ENCODE results near the gene RARRES1. TPM values are rescaled to one million over a fixed set of nuclear protein-coding genes. Genes with fewer than 3 reads are reported as not detected.

The RARRES1 gene, protein sequence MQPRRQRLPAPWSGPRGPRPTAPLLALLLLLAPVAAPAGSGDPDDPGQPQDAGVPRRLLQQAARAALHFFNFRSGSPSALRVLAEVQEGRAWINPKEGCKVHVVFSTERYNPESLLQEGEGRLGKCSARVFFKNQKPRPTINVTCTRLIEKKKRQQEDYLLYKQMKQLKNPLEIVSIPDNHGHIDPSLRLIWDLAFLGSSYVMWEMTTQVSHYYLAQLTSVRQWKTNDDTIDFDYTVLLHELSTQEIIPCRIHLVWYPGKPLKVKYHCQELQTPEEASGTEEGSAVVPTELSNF
- 10 to 100 TPM; 63.5 to 81.0 TPM for total RNA-seq
- long read RNA-seq, transcript RARRES1-201 (6 exons, 1,952 nt): major isoform, 135 of 172 reads
- long read RNA-seq, partial matches to known transcripts: 7 of 172 reads
- long read RNA-seq, other reads (novel, unspliced or antisense): 26 of 172 reads

DNA sequence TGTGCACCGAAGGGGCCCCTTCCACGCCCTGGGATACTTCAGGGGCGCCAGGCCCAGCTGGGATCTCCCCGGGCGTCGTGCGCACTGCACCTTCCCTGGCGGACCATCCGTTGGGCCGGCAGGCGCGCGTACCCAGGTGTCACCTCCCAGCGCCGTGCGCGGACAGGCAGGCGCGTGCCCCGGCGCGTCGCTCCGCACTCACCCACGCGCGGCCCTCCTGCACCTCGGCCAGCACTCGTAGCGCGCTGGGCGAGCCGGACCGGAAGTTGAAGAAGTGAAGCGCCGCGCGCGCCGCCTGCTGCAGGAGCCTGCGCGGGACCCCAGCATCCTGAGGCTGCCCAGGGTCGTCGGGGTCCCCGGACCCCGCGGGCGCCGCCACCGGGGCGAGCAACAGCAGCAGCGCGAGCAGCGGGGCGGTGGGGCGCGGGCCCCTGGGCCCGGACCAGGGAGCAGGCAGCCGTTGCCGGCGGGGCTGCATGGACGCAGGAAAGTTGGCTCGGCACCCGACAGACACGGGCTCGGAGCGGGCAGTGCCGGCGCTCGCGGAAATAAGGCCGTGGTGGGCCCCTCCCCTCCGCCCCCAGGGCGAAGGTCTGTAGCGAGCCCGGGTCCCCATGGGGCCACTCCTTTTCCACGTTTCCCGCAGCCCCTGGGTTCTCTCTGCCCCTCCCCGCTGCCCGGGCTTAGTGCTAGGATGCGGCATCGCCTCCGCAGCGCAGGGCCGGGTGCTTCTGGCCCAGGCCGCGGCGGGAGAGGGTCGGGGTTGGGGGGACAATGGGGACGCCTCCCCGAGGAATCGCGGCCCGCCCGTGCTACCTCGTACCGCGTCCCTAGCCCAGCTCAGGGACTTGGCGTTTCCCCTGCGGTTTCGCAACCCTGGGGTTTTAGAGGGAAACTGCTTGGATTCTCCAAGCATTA, at the start of gene RARRES1:
Gene RARRES1 (minus strand): TSS at position 520 of the 918 bp plus-strand sequence. CDS start 42 bp downstream, at position 478.
- DNase-seq: peak; percentile 73 to 81
- intact Hi-C loops (cut with DNase I, micrococcal nuclease): no loop called here
- ATAC-seq: peak; percentile 80

DNA sequence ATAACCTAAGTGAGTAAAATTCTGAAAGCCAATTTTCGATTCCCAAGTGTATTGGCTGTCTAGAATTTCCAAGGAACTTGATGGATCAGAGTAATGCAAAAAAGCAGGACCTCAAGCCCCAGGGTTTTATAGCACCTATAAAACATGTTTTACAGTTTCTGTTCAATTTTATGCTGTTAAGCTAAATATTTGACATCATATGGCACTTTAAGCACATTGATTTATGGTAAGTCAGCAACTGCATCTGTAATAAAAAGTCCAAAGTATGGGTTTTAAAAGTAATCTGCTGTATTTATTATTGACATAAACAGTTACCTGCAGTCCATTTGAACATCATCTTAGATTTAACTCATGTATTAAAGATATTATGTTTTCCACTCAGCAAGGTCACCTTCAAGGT, 49.6 kb upstream of the RARRES1 start:
- ATAC-seq: peak; percentile 86

DNA sequence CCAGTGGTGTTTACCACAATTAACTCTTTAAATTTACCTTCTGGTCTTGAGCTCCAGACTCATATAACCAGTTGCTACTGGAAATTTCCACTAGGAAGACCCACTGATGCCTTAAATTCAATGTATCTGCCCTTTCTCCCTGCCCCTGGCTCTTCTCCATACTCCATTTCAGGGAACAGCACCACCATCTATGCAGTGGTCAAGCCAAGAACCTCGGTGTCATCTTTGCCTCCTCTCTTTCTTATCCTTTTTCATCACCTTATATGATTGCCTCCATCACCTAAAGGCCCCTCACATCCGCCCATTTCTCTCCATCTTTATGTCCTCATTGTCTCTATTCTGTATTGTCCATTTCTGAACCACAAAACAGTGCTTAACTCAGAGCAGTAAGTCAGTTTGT, 48.9 kb upstream of the RARRES1 start:
- ATAC-seq (peak; percentile 10), DNase-seq (no peak)
- intact Hi-C loops (cut with DNase I, micrococcal nuclease): no loop called here

More for the DNA sequence above, 49.6 kb upstream of the RARRES1 start:
- no peak for DNase-seq
- intact Hi-C loops (cut with DNase I, micrococcal nuclease): no loop called here

DNA sequence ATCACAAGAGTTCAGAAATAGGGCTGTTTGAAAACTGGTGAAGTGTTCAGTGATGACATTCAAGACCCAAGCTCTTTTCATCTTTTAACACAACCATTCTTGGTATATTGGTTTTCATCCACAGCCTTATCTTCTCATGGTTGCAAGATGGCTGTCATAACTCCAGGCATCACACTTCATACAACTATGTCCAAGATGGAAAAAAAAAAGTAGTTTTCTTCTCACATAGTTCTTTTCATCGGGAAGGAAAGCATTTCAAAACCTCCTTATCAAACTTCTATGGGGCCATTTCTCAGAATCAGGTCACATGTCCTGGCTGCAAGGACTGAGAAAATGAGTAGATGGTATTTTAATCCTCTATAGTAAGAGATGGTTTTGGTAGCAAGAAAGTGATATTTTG, 48.5 kb upstream of the RARRES1 start:
- ATAC-seq (no peak), DNase-seq (no peak)
- intact Hi-C loops (cut with DNase I, micrococcal nuclease): no loop called here

DNA sequence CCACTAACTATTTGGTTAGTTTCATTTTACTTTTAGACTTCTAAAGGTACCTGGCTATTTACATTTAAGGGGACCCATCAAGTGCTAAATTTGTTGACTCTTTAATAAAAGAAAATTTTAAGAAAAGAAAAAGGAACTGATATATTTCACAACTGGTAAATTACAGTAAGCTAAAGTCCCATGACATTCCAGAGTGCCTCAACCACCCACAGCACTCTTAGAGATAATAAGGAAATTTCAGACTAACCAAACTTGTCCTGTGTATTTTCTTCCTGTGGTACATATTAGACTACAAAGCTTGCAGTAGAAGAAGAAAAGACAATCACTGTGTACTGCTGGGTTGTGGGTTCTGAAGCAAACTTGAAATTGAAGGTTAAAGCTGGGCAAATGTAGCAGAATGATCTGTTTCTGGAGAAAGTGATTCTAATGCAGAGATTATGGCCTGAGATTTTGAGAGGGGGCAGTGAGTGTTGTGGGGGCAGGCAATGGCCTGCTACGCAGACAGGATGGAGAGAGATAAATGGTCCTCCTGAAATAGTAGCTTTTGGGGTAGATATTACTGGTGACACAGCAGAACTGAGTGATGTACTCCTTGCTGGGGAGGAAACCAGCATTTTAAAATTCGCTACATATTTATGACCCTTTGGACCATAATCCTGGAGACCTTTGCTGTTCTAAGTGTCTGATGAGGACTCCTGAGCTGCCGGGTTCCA, 45.1 kb upstream of the RARRES1 start:
- ATAC-seq: peak; percentile 41
- DNase-seq: no peak
- intact Hi-C loops (cut with DNase I, micrococcal nuclease): no loop called here

DNA sequence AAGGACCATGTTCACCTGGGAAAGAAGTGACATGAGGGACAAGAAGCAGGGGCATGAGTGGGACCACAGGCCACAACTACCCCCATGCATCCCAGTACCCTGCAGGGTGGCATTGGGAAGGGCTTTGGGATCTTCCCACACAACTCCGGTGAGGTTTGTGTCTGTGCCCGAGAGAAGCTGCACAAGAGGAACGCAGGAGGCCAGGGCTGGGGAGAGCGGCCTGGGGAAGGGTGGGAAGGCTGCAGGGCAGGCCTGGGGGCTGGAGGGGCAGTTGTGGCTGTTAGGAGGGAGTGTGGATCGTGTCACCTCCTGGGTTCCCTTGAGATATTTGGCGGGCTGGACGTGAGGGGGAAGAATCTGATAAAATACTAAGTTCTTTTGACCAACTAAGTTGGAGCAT, 44.3 kb upstream of the RARRES1 start:
- intact Hi-C loops (cut with DNase I, micrococcal nuclease): no loop called here
- no peak for ATAC-seq

DNA sequence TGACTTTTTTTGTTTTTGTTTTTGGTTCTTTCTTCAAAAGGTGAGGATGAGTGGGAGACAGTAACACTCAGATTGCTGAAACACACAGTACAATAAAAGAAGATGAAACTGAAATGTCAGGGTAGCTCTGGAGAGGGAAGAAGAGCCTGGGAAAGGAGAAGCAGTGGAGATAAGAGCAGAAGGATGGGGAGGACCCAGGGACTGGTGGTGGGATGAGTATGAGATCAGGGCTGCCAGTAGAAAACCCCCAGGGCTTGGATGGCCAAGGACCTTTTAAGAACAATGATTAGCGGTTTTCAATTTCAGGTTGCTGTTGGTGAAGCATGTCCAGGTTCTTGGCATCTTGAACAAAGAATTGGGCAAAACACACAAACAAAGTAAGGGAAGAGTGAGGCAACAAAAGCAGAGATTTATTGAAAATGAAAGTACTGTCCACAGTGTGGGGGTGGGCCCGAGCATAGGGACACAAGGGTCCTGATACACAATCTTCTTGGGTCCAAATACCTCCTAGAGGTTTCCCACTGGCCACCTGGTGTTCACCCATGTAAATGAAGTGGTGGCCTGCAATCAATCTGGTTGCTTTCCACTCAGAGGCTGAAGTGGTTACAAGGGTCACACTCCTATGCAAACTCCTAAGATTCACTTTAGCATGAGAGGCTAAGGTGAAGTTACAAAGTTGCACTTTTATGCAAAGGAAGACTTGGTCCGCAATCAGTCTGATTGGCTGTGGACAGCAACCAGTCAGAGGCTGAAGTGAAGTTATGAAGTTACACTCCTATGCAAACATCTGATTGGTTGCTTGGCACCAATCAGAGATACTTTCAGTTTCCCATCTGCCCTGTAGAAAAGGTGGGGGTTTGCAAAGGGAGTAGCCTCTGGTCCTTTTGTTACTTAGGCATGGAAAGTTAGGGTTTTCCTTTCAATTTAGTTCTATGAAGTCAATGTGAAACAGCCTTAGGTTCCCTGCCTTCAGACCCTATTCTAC, 43.5 kb upstream of the RARRES1 start:
- DNase-seq (no peak), ATAC-seq (no peak)
- intact Hi-C loops (cut with DNase I, micrococcal nuclease): no loop called here

More for the DNA sequence above, 44.3 kb upstream of the RARRES1 start:
- DNase-seq: no peak

DNA sequence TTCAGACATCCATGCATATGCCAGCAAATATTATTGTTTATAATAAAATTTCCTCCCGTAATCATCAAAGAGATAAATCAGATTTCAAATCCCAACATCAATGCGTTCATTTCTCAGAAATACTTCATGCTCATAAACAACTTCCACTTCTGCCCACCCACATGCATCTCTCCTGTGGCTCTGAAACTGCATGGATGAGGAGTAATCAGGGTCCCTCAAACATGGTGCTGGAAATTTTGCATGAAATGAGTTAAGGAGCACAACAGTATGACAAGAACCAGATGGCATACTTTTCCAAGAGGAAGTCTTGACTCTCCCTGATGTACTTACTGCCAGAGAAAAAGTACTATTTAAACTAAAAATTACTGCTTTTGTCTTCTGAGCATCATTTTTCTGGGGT, 42.7 kb upstream of the RARRES1 start:
- intact Hi-C loops (cut with DNase I, micrococcal nuclease): no loop called here
- ATAC-seq: no peak
- DNase-seq: no peak

DNA sequence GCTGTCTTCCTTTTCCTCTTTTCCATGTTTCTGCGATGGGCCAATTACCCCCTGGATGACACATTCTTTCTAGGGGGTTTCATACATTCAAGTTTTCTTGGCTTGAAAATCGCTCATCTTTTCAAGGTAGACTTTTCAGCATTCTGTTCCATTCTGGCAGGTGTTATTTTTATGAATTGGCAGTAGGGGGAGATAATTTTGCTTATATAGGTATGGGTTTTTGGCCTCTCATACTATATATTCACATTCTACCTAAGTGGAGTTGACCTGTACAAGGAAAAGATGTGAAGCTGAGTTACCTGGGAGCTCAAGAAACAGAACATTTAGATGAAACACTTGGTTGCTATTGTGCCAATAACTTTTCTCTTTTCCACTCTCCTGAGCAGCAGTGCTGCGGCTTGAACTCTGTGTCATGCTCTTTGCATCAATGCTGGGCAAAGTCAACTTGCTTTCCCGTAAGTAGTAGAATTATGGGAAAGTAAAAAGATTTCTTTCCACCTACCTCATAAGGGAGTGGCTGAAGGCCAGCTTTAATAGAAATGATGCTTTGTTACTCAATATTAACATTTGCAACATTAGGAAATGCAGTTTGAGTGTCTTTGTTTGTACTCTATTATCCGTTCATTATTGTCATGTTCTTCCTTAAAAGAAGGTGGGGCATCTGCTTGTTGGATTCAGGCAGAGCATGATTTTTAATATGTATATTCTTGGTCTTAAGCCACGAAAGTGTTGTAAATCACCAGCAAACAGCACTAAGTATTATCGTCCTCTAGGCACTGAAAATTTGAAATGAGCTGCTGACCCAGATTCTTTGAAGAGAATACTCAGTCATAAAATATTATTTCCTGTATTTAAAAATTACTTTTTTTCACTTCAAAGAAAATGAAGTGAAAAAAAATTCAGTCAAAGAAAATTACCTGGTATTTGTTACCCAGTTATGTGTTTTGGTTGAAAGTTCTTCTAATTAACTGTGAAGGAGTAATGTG, 41.9 kb upstream of the RARRES1 start:
- ATAC-seq (no peak), DNase-seq (no peak)
- intact Hi-C loops (cut with DNase I, micrococcal nuclease): no loop called here

DNA sequence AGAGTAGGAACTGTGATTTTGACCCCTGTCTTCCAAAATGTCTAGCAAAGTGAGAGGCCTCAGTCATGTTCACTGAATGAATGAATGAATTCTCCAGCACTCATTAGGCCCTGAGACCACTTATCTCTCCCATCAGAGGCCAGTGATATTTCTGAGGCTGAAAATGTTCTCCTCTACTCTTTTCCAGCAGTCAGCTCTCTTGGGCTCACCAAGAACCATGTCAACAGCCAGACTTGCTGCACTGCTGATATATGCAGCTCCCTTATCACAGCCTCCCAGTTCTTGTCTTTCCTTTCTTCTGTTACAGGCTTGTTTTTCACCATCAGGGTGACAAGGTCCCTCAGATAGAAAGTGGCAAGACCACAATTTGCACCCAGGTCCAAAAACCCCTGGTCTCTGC, 40.9 kb upstream of the RARRES1 start:
- DNase-seq: no peak
- no peak for ATAC-seq
- intact Hi-C loops (cut with DNase I, micrococcal nuclease): no loop called here

DNA sequence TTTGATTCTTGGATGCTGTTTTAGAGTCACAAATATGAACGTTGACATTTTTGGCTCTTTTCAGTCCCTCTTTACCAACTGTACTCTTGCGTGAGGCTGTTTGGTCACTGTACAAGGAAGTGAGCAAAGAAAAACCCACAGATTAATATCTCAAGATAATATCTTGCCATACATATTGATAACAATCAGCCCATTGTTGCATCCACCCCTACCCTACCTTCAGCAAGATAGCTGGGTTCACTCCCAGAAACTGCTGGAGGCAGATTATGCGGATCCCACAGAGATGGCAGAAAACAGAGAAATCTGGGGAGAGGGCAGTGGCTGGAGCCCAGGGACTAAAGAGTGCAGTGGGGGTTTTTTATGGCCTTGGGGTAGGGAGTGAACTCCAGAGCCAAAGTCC, 39.7 kb upstream of the RARRES1 start:
- DNase-seq (no peak), ATAC-seq (peak; percentile 52)
- intact Hi-C loops (cut with DNase I, micrococcal nuclease): no loop called here

DNA sequence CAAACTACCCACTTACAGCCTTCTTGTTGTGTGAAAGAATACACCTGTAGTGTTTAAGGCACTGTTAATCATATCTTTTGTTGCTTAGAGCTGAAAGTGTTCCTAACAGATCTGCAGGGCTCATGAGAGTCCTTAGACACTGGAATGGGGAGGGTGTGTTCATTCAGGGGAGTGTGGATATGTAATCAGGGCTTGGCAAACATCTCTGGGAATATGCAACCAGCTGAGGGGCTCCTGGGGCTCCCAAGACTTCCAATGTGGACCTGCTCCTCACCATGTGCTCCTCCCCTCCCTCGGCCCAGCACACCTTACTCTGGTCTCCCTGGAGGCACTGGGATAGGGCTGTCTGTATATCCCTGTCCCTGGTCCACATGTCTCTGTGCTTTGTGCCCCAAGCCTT, 39.3 kb upstream of the RARRES1 start:
- intact Hi-C loops (cut with DNase I, micrococcal nuclease): no loop called here
- ATAC-seq (peak; percentile 54), DNase-seq (no peak)

DNA sequence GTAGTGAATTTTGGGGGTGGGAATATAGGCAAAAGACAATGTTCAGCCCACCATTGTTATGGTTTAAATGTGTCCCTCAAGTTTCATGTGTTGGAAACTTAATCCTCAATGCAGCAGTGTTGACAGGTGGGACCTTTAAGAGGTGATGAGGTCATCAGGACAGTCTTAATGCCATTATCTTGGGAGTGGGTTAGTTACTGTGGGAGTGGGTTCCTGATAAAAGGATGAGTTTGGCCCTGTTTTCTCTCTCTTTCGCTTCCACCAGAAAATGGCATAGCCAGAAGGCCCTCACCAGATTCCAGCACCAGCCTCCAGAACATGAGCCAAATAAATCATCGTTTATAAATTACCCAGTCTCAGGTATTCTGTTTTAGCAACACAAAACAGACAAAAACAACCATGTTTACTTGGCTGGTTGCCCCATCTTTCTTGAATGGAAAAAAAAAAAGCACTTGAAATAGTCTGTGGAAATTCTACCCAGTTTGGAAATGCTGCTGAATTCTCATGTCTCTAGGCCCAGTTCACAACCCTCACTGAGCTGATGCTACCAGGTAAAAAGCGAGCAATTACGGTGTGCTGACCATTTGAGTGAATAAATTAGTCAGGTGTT, 38.6 kb upstream of the RARRES1 start:
- intact Hi-C loops (cut with DNase I, micrococcal nuclease): no loop called here
- DNase-seq (no peak), ATAC-seq (no peak)

DNA sequence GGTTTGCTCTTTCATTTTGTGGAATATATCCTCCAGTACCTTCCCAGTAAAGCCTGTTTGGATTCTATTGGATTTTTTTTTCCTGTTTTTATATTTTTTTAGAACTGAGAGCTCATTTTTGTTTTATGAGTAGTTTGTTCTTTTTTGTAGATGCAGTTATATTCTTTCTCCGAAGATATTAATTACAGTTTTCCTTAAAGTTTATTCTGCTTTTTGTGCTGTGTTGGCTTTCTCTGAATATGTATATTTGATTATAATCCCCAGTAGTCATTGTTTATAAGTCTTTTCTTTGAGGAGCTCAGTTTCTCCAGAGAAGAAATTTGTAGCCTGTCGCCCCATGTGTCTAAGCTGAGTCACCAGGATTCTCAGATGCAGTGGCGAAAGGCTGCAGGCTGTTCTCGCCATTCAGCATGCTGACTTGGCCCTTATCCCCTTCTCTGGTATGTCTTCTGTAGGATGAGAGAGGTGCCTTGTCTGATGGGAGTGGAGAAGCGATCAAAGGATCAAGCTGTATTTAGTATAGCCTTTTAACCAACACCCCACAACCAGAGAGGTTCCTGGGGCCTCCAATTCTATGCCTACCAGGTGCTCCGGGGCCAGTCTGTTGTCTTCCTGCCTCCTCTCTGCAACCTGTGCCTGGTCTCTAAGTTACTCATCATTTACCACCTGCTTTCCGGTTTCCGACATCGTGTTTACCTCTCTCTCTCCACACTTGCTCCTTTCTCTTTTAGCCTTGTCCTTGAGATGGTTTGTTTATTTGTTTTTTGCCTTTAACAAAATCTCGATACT, 37.9 kb upstream of the RARRES1 start:
- intact Hi-C loops (cut with DNase I, micrococcal nuclease): no loop called here
- DNase-seq (no peak), ATAC-seq (no peak)

DNA sequence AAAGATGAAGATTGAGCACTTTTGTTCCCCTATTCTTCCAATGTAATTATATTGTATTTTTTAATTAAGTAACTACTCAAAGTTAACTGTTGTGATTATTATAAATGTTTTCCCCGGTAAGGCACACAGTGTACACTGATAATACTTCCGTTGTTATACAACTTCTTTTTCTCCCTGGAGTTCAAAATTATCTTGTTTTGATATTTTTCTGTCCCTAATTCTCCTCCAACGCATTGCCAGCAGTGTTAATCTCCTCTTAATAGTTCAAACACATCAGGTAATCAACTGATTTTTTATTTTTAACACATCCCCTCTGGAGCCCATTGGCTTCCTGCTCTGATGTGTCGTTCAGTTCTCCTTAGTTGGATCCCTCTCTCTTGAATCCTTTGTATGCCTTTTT, 37.3 kb upstream of the RARRES1 start:
- ATAC-seq: no peak

More for the DNA sequence above, 37.3 kb upstream of the RARRES1 start:
- DNase-seq: no peak
- intact Hi-C loops (cut with DNase I, micrococcal nuclease): no loop called here
